ENCODE results near the gene ANKH.
"Not testable (repeated sequence)": the region's sequence is repeated elsewhere in the genome, so short reads cannot be mapped to it uniquely, and the experiment has no call there.

ANKH gene

DNA sequence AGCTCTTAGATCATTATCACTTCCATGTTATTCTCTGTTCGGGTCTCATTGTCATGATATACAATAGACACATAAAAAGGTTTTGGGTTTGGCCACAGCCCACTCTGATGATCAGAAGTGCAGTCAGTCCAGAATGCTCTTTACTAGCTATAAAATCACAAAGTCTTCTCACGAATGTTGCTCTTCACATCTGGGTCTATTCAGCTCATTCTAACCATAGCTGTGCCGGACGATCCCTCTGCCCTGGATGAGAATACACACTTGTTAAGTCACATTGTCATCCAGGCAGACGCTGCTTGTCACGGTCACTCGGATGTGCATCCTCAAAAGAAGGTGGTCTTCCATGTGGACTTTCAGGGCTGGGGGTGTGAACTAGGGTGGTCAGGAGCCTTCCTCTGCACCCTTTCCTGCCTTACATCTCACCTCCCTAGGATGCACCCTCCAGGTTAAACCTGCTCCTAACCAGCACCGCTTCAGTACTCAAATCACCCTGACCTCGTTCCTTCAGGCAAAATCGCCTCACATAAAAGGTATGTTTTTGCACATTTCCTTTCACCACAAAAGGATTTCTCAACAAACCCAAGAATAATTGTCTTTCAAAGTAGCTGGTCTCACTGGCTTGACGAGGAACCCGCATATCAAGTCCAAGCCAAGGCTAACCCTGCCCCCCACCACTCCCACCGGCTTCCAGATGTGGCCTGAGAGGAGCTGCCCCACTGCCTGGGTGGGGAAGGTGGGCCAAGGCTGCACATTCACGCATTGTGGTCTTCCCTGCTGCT is 21.9 kb downstream of the ANKH start:
- Histone ChIP-seq H3K27ac (no peak overlapping the region), H3K4me3 (no peak overlapping the region)
- no peak for TF ChIP-seq CTCF (IDR thresholded peaks at IDR 0.05)
- no peak for DNase-seq (ENCODE audit: low spot score)

GRCh38 chr5:14848942-14849341 is 22.6 kb downstream of the ANKH start:
- not testable (repeated sequence) for H3K4me3 ChIP-seq; DNase-seq (ENCODE audit: low spot score); H3K27ac ChIP-seq

DNA sequence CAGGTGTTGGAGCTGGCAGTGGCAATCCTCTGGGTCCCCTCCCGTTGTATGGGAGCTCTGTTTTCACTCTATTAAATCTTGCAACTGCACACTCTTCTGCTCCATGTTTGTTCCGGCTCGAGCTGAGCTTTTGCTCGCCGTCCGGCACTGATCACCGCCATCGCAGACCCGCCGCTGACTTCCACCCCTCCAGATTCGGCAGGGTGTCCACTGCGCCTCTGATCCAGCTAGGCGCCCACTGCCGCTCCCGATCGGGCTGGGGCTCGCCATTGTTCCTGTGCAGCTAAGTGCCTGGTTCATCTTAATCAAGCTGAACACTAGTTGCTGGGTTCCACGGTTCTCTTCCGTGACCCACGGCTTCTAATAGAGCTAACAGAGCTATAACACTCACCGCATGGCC is 23.2 kb downstream of the ANKH start:
- Histone ChIP-seq H3K27ac (no peak overlapping the region), H3K4me3 (no peak overlapping the region)
- TF ChIP-seq CTCF (IDR thresholded peaks at IDR 0.05) = no peak
- DNase-seq (ENCODE audit: low spot score) = no peak

- Histone ChIP-seq H3K4me3 (no peak overlapping the region), H3K27ac (no peak overlapping the region)
- TF ChIP-seq CTCF (IDR thresholded peaks at IDR 0.05) = no peak
- DNase-seq (ENCODE audit: low spot score) = no peak
These were observed 24.1 kb downstream of the ANKH start for GRCh38 chr5:14847471-14847870.

DNA sequence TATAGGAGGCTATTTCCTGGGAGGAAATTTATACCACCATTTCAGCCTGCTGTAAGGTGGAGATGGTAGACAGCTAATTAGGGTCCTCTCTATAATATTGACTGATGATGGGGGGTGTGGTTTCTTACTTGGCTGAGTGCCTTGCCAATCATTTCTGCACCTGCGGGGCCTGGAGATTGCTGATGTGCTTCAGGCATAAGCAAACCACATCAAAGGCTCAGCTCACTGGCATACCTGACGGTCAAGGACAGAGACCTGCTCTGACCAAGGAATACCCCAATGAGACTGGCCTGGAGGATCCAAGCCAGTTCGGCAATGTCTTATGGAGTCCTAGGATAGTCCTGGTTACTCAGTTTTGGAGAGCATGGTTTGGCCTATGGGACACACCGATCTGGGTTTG is 29.5 kb downstream of the ANKH start:
- Histone ChIP-seq H3K27ac (no peak overlapping the region), H3K4me3 (no peak overlapping the region)
- no peak for DNase-seq (ENCODE audit: low spot score)
- TF ChIP-seq CTCF (IDR thresholded peaks at IDR 0.05) = no peak

DNA sequence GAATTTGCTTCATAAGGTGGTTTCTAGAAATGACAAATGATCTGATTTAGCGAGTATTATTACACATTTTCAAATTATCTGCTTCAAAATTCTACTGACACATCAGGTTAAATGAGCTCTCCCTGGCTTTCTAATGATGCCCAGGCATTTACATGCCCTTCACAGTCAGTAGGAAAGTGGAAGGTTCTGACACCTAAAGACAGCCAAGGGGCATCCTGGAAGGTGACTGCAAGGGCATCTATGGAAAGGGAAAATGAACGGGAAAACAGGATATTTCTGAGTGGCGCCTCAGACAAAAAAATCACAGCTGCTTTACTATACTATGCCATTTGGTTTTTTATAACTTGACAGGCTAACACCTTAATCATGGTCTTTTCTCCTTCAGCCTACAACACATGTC is 31.0 kb downstream of the ANKH start:
- DNase-seq (ENCODE audit: low spot score) = no peak
- no peak overlapping the region for H3K4me3 ChIP-seq
- TF ChIP-seq CTCF (IDR thresholded peaks at IDR 0.05) = no peak
- H3K27ac ChIP-seq = no peak overlapping the region

- no peak for DNase-seq (ENCODE audit: low spot score)
- no peak for TF ChIP-seq CTCF (IDR thresholded peaks at IDR 0.05)
- H3K4me3 ChIP-seq = no peak overlapping the region
- no peak overlapping the region for H3K27ac ChIP-seq
These were observed 32.9 kb downstream of the ANKH start for GRCh38 chr5:14838396-14839319.

GRCh38 chr5:14837423-14838122 is 34.0 kb downstream of the ANKH start:
- not testable (repeated sequence) for H3K27ac ChIP-seq; H3K4me3 ChIP-seq; DNase-seq (ENCODE audit: low spot score)
